ENCODE measurements around the gene TYW5.

TYW5 gene

DNA sequence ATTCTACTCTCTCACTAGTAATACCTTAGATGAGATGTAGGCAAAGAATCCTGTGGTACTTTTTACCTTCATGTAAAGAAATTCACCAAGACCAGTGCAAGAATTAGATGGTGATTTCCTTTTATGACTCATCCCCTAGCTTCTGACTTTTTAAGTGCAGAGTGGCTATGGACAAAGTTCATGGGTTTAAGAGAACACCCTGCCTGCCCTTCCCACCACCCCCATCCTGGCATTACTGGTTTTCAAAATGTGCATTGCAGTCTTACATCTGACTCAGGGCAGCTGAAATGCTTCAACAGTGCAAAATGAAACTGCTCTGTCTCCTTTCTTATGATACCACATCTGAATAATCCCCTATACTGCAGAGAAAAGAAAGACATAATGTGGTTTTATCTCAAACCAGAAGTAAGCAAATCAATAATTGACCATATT is 22.7 kb upstream of the TYW5 start:
- TF ChIP-seq, protein P1, sequence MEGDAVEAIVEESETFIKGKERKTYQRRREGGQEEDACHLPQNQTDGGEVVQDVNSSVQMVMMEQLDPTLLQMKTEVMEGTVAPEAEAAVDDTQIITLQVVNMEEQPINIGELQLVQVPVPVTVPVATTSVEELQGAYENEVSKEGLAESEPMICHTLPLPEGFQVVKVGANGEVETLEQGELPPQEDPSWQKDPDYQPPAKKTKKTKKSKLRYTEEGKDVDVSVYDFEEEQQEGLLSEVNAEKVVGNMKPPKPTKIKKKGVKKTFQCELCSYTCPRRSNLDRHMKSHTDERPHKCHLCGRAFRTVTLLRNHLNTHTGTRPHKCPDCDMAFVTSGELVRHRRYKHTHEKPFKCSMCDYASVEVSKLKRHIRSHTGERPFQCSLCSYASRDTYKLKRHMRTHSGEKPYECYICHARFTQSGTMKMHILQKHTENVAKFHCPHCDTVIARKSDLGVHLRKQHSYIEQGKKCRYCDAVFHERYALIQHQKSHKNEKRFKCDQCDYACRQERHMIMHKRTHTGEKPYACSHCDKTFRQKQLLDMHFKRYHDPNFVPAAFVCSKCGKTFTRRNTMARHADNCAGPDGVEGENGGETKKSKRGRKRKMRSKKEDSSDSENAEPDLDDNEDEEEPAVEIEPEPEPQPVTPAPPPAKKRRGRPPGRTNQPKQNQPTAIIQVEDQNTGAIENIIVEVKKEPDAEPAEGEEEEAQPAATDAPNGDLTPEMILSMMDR (IDR thresholded peaks at IDR 0.05; ENCODE audit: low read depth, low read length), result no peak
- H3K4me3 ChIP-seq (replicated peaks in 1 of 2; ENCODE audit: low read depth in 2 of 2, low read length in 2 of 2), result no peak overlapping the region
- peak; percentile 74 to 76 for DNase-seq (ENCODE audit: low read depth in 2 of 2)

GRCh38 chr2:199975273-199975895 is 20.1 kb upstream of the TYW5 start:
- no peak overlapping the region for H3K4me3 ChIP-seq (replicated peaks in 1 of 2; ENCODE audit: low read depth in 2 of 2, low read length in 2 of 2)
- DNase-seq (ENCODE audit: low read depth in 2 of 2), result peak; percentile 39 to 60
- TF ChIP-seq, protein P1 (IDR thresholded peaks at IDR 0.05; ENCODE audit: low read depth, low read length), result no peak

DNA sequence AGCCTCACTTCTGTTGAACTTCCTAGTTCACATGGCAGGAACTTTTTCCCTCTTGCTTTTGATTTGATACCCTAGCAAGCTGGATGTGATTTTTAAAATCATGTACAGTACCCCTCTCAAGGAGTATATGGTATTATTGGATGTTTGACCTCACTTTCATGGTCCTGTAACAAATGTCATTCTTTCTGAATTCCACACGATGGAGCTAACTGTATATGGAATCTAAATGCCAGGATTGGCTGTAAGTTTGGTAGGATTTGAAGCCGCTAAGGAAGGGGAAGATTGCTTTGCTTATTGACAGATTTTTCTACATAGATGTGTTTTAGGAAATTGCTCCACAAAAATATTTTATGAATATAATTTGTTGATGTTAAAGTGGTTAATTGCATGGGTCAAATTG is 18.4 kb upstream of the TYW5 start:
- TF ChIP-seq, protein P1 (IDR thresholded peaks at IDR 0.05; ENCODE audit: low read depth, low read length), result peak; percentile 45
- peak; percentile 68 to 73 for DNase-seq (ENCODE audit: low read depth in 2 of 2)
- H3K4me3 ChIP-seq (replicated peaks in 1 of 2; ENCODE audit: low read depth in 2 of 2, low read length in 2 of 2), result no peak overlapping the region

DNA sequence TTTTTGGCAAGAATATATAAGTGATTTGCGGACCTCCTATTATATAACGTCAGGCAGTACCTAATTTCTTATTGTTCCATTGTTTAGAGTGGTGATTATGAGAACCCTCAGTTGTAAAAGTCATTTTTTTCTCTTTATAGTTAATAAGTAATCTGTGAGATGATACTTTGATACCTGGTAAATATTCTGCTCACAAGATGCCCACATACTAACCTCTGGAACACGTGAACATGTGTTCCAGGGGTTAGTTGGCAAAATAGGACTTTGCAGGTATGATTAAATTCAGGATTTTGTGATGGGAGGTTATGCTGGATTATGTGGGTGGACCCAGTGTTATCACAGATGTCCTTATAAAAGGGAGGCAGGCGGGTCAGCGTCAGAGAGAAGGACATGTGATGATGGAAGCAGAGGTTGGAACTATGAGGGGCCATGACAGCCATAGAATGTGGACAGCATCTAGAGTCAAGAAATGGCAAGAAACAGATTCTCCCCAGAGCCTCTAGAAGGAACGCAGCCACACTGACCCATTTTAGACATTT is 16.9 kb upstream of the TYW5 start:
- no peak for DNase-seq (ENCODE audit: low read depth in 2 of 2)
- no peak overlapping the region for H3K4me3 ChIP-seq (replicated peaks in 1 of 2; ENCODE audit: low read depth in 2 of 2, low read length in 2 of 2)
- TF ChIP-seq, protein P1 (IDR thresholded peaks at IDR 0.05; ENCODE audit: low read depth, low read length), result no peak

DNA sequence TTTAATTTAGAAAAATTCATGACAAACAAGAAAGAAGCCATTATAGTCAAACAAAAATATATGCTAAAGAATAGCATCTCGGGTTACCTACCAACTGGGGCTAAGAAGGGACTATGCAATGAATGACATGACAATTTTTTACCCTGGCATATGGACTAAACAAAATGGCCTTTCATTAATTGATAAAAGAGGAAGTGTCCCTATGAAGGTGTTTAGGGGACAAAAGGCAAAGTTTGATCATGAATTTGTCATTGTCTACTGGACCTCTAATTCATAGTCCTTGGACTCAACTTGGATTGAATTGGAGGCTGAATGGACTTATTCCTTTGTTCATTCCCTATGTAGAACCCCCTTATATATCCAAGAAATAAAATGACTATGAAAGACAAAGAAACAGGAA is 12.8 kb upstream of the TYW5 start:
- no peak for DNase-seq (ENCODE audit: low read depth in 2 of 2)
- no peak overlapping the region for H3K4me3 ChIP-seq (replicated peaks in 1 of 2; ENCODE audit: low read depth in 2 of 2, low read length in 2 of 2)
- TF ChIP-seq, protein P1 (IDR thresholded peaks at IDR 0.05; ENCODE audit: low read depth, low read length), result no peak

DNA sequence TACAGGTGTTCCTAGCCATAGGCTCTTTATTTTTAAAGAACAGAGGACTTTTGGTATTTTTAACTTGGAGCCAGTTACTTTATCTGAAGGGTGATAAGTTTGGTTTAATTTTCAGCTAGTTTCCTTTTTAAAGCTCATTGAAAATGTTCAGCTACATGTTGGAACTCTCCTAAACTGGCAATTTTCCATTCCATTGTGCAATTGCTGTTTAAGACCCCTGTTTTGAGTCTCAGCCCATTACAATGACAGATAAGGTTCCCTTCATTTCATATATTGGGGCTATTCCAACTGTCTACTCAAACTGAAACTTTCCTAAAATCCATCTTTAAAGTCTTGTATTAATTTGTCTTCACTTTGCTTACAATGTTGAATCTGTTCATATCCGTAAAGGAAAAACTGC is 11.7 kb upstream of the TYW5 start:
- H3K4me3 ChIP-seq (replicated peaks in 1 of 2; ENCODE audit: low read depth in 2 of 2, low read length in 2 of 2), result no peak overlapping the region
- TF ChIP-seq, protein P1 (IDR thresholded peaks at IDR 0.05; ENCODE audit: low read depth, low read length), result no peak
- peak in 1 of 2 donors; percentile 40 for DNase-seq (ENCODE audit: low read depth in 2 of 2)
